Spleen (tissue), 11 donors: ENCODE results near the gene ANKDD1A. TPM values are rescaled to one million over a fixed set of nuclear protein-coding genes. Genes with fewer than 3 reads are reported as not detected.
A peak's percentile ranks its signal among the peaks of the same experiment; 100 is the strongest.

Experiments
- DNase-seq: peaks from one replicate; pipeline ENCODE4 v3.0.0-alpha.2; 2020
- H3K27ac ChIP-seq, 8 donors: fragments of 200-600 bp; sonication (generic) in 7 of 8; 1 replicate in 4 of 8; 2 replicates in 4 of 8; pipeline versions ENCODE4 v1.5.0 to v1.8.0; 2016 to 2021; ENCODE audit warnings: inconsistent platforms in 4 of 8, mild to moderate bottlenecking in 4 of 8, moderate library complexity in 1 of 8
- H3K27me3 ChIP-seq, 7 donors: fragments of 200-600 bp; sonication (generic) in 6 of 7; replicated peaks in 1 of 7; 1 replicate in 4 of 7; 2 replicates in 3 of 7; pipeline versions ENCODE4 v1.5.0 to v1.8.0; 2016 to 2021; ENCODE audit warnings: inconsistent platforms in 3 of 7, mild to moderate bottlenecking in 1 of 7
- H3K36me3 ChIP-seq, 6 donors: fragments of 200-600 bp; sonication (generic) in 5 of 6; 1 replicate in 4 of 6; 2 replicates in 2 of 6; pipeline versions ENCODE4 v1.5.0 to v1.8.0; 2016 to 2021; ENCODE audit warnings: inconsistent platforms in 2 of 6
- H3K4me1 ChIP-seq, 6 donors: fragments of 200-600 bp; sonication (generic) in 5 of 6; 1 replicate in 3 of 6; 2 replicates in 3 of 6; pipeline versions ENCODE4 v1.5.0 to v1.8.0; 2016 to 2021; ENCODE audit warnings: inconsistent platforms in 3 of 6
- H3K4me3 ChIP-seq, 8 donors: fragments of 200-600 bp; sonication (generic) in 7 of 8; 1 replicate in 4 of 8; 2 replicates in 4 of 8; pipeline versions ENCODE4 v1.5.0 to v1.8.0; 2016 to 2021; ENCODE audit warnings: inconsistent platforms in 4 of 8, mild to moderate bottlenecking in 4 of 8, moderate library complexity in 2 of 8
- H3K9me3 ChIP-seq, 8 donors: fragments of 200-600 bp; sonication (generic) in 7 of 8; 1 replicate in 4 of 8; 2 replicates in 4 of 8; pipeline versions ENCODE4 v1.5.0 to v1.8.0; 2016 to 2021; ENCODE audit warnings: inconsistent platforms in 4 of 8
- POLR2A ChIP-seq, 3 donors: fragments of 450-650 bp; IDR thresholded peaks; one replicate each; pipeline ENCODE4 v1.5.1; 2017; ENCODE audit warnings: antibody characterized with exemption in 3 of 3, mild to moderate bottlenecking in 1 of 3
- POLR2AphosphoS5 ChIP-seq, 3 donors: sonication (generic); formaldehyde crosslinking; IDR thresholded peaks; one replicate each; pipeline ENCODE4 v1.5.1; 2017; ENCODE audit warnings: antibody characterized with exemption in 3 of 3
- WGBS, 5 donors: extraction: QIAGEN DNeasy Blood & Tissue Kit in 3 of 5; methylation state at CpG; one replicate each; pipeline versions ENCODE4 v1.1.5 to v1.1.7; 2013 to 2018; 5-methylcytosine and 5-hydroxymethylcytosine counted together
- intact Hi-C: fragments of 100-400 bp; cut with DNase I; formaldehyde crosslinking; loops from one replicate; pipeline ENCODE4 v1.15.0; 2023; ENCODE audit warnings: low total_unique reads
- polyA plus RNA-seq, 3 donors: library from polyadenylated mRNA; stranded (reverse); fragments of 200-250 nt; gene quantifications; one replicate each; pipeline ENCODE4 v1.2.1, GENCODE V29; 2013
- total RNA-seq, 7 donors: library from RNA; depleted of rRNA in 3 of 7; stranded (reverse); fragments of >200 nt in 3 of 7; fragmentation: NEBNext Ultra II Directional in 4 of 7; extraction: Animal tissue kit (Norgen Biotek cat#: 25700) in 4 of 7; gene quantifications; one replicate each; pipeline versions ENCODE4 v1.1.0 to v1.2.1, GENCODE V29; 2016 to 2021
- TF ChIP-seq, protein P1 (sequence below), 11 experiments: fragments of 200-600 bp in 7 of 11; fragments of 450-650 bp in 4 of 11; sonication (generic) in 4 of 11; IDR thresholded peaks in 8 of 11; conservative IDR thresholded peaks in 3 of 11; 1 replicate in 7 of 11; 2 replicates in 4 of 11; pipeline versions ENCODE4 v1.4.0 to v1.8.0; 2016 to 2021; ENCODE audit warnings: antibody characterized with exemption in 11 of 11, inconsistent platforms in 4 of 11, mild to moderate bottlenecking in 1 of 11
- donor health status: healthy with polysubstance abuse.
- donor health status: DM: no; HTN: no; CAD: no; lungs with moderate emphysema.
- donor health status: DM: no; HTN: no; CAD: no.
- donor health status: Bipolar disorder and iron deficiency.
- donor health status: healthy.
- donor health status: DM: no; HTN: no; CAD: no.
- donor health status: DM: yes; HTN: yes; CAD: no.

ANKDD1A gene
- total and polyA plus RNA-seq, 10 donors, result 5.7 to 71.1 (median 41.7) TPM

GRCh38 chr15:64981812-64982431, 70.2 kb downstream of the ANKDD1A start:
- peaks cover 0 to 62% (median 32%) of the 10 kb centered on the region in 6 donors for H3K36me3 ChIP-seq
- peaks cover 15 to 56% (median 42%) of the 10 kb centered on the region in 6 donors for H3K4me1 ChIP-seq
- no peak for TF ChIP-seq POLR2AphosphoS5 (IDR thresholded peaks at IDR 0.05)
- no peaks in the 10 kb centered on the region for H3K9me3 ChIP-seq
- H3K27me3 ChIP-seq, result no peaks in the 10 kb centered on the region
- intact Hi-C loops, result no loop called here
- no peak for DNase-seq
- 76 to 85% (median 81%) methylated on average over 6 of the region's 6 CpGs for WGBS, 5 donors
- H3K27ac ChIP-seq, result peak overlapping the region in 3 of 8 donors; percentile 30 to 46 (median 41)
- H3K4me3 ChIP-seq, result no peak overlapping the region

DNA sequence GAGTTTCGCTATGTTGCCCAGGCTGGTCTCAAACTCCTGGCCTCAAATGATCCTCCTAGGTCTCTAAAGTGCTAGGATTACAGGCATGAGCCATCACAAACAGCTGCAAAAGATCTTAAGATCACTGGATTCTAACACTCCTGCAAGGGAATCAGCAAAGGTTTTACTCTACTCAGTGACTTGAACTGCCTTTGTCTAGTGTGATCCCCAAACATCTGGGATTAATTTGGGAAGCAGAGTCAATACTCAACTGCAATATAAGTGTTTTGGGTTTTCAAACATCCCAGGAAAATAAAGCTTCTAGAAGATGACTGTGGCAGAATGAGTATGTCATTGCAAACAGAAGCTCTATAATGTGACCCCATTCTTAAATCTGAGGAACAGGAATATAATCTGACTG, 70.8 kb downstream of the ANKDD1A start:
- TF ChIP-seq POLR2AphosphoS5 (IDR thresholded peaks at IDR 0.05), result no peak
- no peak for TF ChIP-seq POLR2A (IDR thresholded peaks at IDR 0.05)
- TF ChIP-seq, protein P1, sequence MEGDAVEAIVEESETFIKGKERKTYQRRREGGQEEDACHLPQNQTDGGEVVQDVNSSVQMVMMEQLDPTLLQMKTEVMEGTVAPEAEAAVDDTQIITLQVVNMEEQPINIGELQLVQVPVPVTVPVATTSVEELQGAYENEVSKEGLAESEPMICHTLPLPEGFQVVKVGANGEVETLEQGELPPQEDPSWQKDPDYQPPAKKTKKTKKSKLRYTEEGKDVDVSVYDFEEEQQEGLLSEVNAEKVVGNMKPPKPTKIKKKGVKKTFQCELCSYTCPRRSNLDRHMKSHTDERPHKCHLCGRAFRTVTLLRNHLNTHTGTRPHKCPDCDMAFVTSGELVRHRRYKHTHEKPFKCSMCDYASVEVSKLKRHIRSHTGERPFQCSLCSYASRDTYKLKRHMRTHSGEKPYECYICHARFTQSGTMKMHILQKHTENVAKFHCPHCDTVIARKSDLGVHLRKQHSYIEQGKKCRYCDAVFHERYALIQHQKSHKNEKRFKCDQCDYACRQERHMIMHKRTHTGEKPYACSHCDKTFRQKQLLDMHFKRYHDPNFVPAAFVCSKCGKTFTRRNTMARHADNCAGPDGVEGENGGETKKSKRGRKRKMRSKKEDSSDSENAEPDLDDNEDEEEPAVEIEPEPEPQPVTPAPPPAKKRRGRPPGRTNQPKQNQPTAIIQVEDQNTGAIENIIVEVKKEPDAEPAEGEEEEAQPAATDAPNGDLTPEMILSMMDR (IDR thresholded peaks at IDR 0.05 in 8 of 11, conservative IDR thresholded peaks at IDR 0.05 in 3 of 11), result no peak
- no peak for DNase-seq
- WGBS, 5 donors, result 90 to 97% (median 95%) methylated on average over 1 of the region's 1 CpG
- Histone ChIP-seq H3K4me3 (no peak overlapping the region), H3K36me3 (peaks cover 0 to 62% (median 27%) of the 10 kb centered on the region in 6 donors), H3K4me1 (peaks cover 19 to 62% (median 47%) of the 10 kb centered on the region in 6 donors), H3K27me3 (no peaks in the 10 kb centered on the region), H3K9me3 (no peaks in the 10 kb centered on the region), H3K27ac (peak overlapping the region in 2 of 8 donors; percentile 30 to 46)
- intact Hi-C loops, result no loop called here

- DNase-seq, result no peak
These were observed 73.8 kb downstream of the ANKDD1A start for GRCh38 chr15:64985366-64986033.

DNA sequence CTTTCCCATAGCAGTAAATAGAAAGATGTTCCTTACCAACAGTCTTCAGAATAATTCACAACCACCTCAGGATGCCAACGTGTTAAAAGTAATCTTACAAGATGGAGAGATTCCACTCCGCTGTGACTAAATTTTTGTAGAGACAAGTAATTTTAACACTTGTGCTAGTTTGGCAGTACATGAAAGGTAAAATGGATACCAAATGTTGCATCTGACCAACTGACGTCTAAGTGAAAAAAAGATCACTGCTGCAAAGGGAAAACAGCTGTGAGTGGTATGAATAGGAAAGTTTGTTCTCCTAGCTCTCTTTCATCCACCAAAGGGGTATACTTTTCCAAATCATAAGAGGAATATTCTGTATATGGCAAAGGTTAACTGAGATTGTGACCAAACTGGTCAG, 75.4 kb downstream of the ANKDD1A start:
- no peak overlapping the region for H3K27ac ChIP-seq
- DNase-seq, result no peak

More at GRCh38 chr15:64985366-64986033, 73.8 kb downstream of the ANKDD1A start:
- Histone ChIP-seq H3K27me3 (no peaks in the 10 kb centered on the region), H3K4me1 (peaks cover 28 to 86% (median 69%) of the 10 kb centered on the region in 6 donors), H3K4me3 (peak overlapping the region in 1 of 8 donors; percentile 24), H3K36me3 (peaks cover 0 to 38% (median 5%) of the 10 kb centered on the region in 6 donors), H3K27ac (peak overlapping the region; percentile 9 to 91 (median 82)), H3K9me3 (no peaks in the 10 kb centered on the region)
- TF ChIP-seq POLR2A (IDR thresholded peaks at IDR 0.05) (no peak), POLR2AphosphoS5 (IDR thresholded peaks at IDR 0.05) (no peak)
- intact Hi-C loops, result no loop called here
- 12 to 24% (median 16%) methylated on average over 9 of the region's 9 CpGs for WGBS, 5 donors

More for the DNA sequence above, 75.4 kb downstream of the ANKDD1A start:
- Histone ChIP-seq H3K27me3 (no peaks in the 10 kb centered on the region), H3K4me1 (peaks cover 28 to 81% (median 66%) of the 10 kb centered on the region in 6 donors), H3K4me3 (no peak overlapping the region), H3K36me3 (peaks cover 0 to 21% (median 0%) of the 10 kb centered on the region in 6 donors), H3K9me3 (no peaks in the 10 kb centered on the region)
- intact Hi-C loops, result no loop called here
- 72 to 80% (median 76%) methylated on average over 3 of the region's 3 CpGs for WGBS, 5 donors
- TF ChIP-seq, protein P1 (IDR thresholded peaks at IDR 0.05 in 8 of 11, conservative IDR thresholded peaks at IDR 0.05 in 3 of 11), result no peak
- TF ChIP-seq POLR2A (IDR thresholded peaks at IDR 0.05) (no peak), POLR2AphosphoS5 (IDR thresholded peaks at IDR 0.05) (no peak)
